Spleen (tissue), 11 donors: Measurements from ENCODE around the gene SFXN5. TPM values are rescaled to one million over a fixed set of nuclear protein-coding genes. Genes with fewer than 3 reads are reported as not detected.

Source experiments
- DNase-seq: peaks from one replicate; pipeline ENCODE4 v3.0.0-alpha.2; 2020
- H3K27ac ChIP-seq, 8 donors: fragments of 200-600 bp; sonication (generic) in 7 of 8; 1 replicate in 4 of 8; 2 replicates in 4 of 8; pipeline versions ENCODE4 v1.5.0 to v1.8.0; 2016 to 2021; ENCODE audit warnings: inconsistent platforms in 4 of 8, mild to moderate bottlenecking in 4 of 8, moderate library complexity in 1 of 8
- H3K27me3 ChIP-seq, 7 donors: fragments of 200-600 bp; sonication (generic) in 6 of 7; replicated peaks in 1 of 7; 1 replicate in 4 of 7; 2 replicates in 3 of 7; pipeline versions ENCODE4 v1.5.0 to v1.8.0; 2016 to 2021; ENCODE audit warnings: inconsistent platforms in 3 of 7, mild to moderate bottlenecking in 1 of 7
- H3K36me3 ChIP-seq, 6 donors: fragments of 200-600 bp; sonication (generic) in 5 of 6; 1 replicate in 4 of 6; 2 replicates in 2 of 6; pipeline versions ENCODE4 v1.5.0 to v1.8.0; 2016 to 2021; ENCODE audit warnings: inconsistent platforms in 2 of 6
- H3K4me1 ChIP-seq, 6 donors: fragments of 200-600 bp; sonication (generic) in 5 of 6; 1 replicate in 3 of 6; 2 replicates in 3 of 6; pipeline versions ENCODE4 v1.5.0 to v1.8.0; 2016 to 2021; ENCODE audit warnings: inconsistent platforms in 3 of 6
- H3K4me3 ChIP-seq, 8 donors: fragments of 200-600 bp; sonication (generic) in 7 of 8; 1 replicate in 4 of 8; 2 replicates in 4 of 8; pipeline versions ENCODE4 v1.5.0 to v1.8.0; 2016 to 2021; ENCODE audit warnings: inconsistent platforms in 4 of 8, mild to moderate bottlenecking in 4 of 8, moderate library complexity in 2 of 8
- H3K9me3 ChIP-seq, 8 donors: fragments of 200-600 bp; sonication (generic) in 7 of 8; 1 replicate in 4 of 8; 2 replicates in 4 of 8; pipeline versions ENCODE4 v1.5.0 to v1.8.0; 2016 to 2021; ENCODE audit warnings: inconsistent platforms in 4 of 8
- POLR2A ChIP-seq, 3 donors: fragments of 450-650 bp; IDR thresholded peaks; one replicate each; pipeline ENCODE4 v1.5.1; 2017; ENCODE audit warnings: antibody characterized with exemption in 3 of 3, mild to moderate bottlenecking in 1 of 3
- POLR2AphosphoS5 ChIP-seq, 3 donors: sonication (generic); formaldehyde crosslinking; IDR thresholded peaks; one replicate each; pipeline ENCODE4 v1.5.1; 2017; ENCODE audit warnings: antibody characterized with exemption in 3 of 3
- WGBS, 5 donors: extraction: QIAGEN DNeasy Blood & Tissue Kit in 3 of 5; methylation state at CpG; one replicate each; pipeline versions ENCODE4 v1.1.5 to v1.1.7; 2013 to 2018; 5-methylcytosine and 5-hydroxymethylcytosine counted together
- intact Hi-C: fragments of 100-400 bp; cut with DNase I; formaldehyde crosslinking; loops from one replicate; pipeline ENCODE4 v1.15.0; 2023; ENCODE audit warnings: low total_unique reads
- polyA plus RNA-seq, 3 donors: library from polyadenylated mRNA; stranded (reverse); fragments of 200-250 nt; gene quantifications; one replicate each; pipeline ENCODE4 v1.2.1, GENCODE V29; 2013
- total RNA-seq, 7 donors: library from RNA; depleted of rRNA in 3 of 7; stranded (reverse); fragments of >200 nt in 3 of 7; fragmentation: NEBNext Ultra II Directional in 4 of 7; extraction: Animal tissue kit (Norgen Biotek cat#: 25700) in 4 of 7; gene quantifications; one replicate each; pipeline versions ENCODE4 v1.1.0 to v1.2.1, GENCODE V29; 2016 to 2021
- TF ChIP-seq, protein P1 (sequence below), 11 experiments: fragments of 200-600 bp in 7 of 11; fragments of 450-650 bp in 4 of 11; sonication (generic) in 4 of 11; IDR thresholded peaks in 8 of 11; conservative IDR thresholded peaks in 3 of 11; 1 replicate in 7 of 11; 2 replicates in 4 of 11; pipeline versions ENCODE4 v1.4.0 to v1.8.0; 2016 to 2021; ENCODE audit warnings: antibody characterized with exemption in 11 of 11, inconsistent platforms in 4 of 11, mild to moderate bottlenecking in 1 of 11
- donor health status: healthy with polysubstance abuse.
- donor health status: DM: no; HTN: no; CAD: no; lungs with moderate emphysema.
- donor health status: DM: no; HTN: no; CAD: no.
- donor health status: Bipolar disorder and iron deficiency.
- donor health status: healthy.
- donor health status: DM: no; HTN: no; CAD: no.
- donor health status: DM: yes; HTN: yes; CAD: no.

Gene SFXN5
- total and polyA plus RNA-seq, 10 donors, result 2.6 to 41.4 (median 22.9) TPM

DNA sequence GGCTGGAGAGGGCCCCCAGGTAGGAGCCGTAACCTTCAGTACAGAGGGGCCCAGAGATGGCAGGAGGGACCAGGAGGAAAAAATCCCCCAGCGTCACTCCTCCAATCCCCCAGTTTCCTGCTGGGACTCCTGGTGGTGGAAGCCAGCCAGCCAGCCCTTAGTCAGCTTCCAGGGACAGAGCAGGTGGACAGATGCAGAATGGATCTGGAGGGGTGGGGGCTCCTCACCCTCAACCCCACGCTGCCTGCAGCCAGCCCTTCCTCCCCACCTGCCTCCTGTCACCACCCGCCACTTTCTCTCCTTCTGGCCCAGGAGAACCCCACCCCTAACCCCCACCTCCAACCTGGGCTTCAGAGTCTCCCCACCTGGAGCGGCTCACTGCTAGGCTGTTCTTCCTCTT, 133.1 kb downstream of the SFXN5 start:
- H3K27ac ChIP-seq, result no peak overlapping the region
- TF ChIP-seq POLR2AphosphoS5 (IDR thresholded peaks at IDR 0.05) (no peak), POLR2A (IDR thresholded peaks at IDR 0.05) (no peak)
- TF ChIP-seq, protein P1, sequence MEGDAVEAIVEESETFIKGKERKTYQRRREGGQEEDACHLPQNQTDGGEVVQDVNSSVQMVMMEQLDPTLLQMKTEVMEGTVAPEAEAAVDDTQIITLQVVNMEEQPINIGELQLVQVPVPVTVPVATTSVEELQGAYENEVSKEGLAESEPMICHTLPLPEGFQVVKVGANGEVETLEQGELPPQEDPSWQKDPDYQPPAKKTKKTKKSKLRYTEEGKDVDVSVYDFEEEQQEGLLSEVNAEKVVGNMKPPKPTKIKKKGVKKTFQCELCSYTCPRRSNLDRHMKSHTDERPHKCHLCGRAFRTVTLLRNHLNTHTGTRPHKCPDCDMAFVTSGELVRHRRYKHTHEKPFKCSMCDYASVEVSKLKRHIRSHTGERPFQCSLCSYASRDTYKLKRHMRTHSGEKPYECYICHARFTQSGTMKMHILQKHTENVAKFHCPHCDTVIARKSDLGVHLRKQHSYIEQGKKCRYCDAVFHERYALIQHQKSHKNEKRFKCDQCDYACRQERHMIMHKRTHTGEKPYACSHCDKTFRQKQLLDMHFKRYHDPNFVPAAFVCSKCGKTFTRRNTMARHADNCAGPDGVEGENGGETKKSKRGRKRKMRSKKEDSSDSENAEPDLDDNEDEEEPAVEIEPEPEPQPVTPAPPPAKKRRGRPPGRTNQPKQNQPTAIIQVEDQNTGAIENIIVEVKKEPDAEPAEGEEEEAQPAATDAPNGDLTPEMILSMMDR (IDR thresholded peaks at IDR 0.05 in 8 of 11, conservative IDR thresholded peaks at IDR 0.05 in 3 of 11), result no peak
- H3K4me1 ChIP-seq, result no peaks in the 10 kb centered on the region
- no peaks in the 10 kb centered on the region for H3K9me3 ChIP-seq
- no peak overlapping the region for H3K4me3 ChIP-seq
- no peak for DNase-seq
- 50 to 76% (median 67%) methylated on average over 3 to 5 of the region's 5 CpGs for WGBS, 5 donors
- intact Hi-C loops, result no loop called here
- peaks cover 0 to 8% (median 0%) of the 10 kb centered on the region in 7 donors for H3K27me3 ChIP-seq
- peaks cover 0 to 36% (median 0%) of the 10 kb centered on the region in 6 donors for H3K36me3 ChIP-seq

DNA sequence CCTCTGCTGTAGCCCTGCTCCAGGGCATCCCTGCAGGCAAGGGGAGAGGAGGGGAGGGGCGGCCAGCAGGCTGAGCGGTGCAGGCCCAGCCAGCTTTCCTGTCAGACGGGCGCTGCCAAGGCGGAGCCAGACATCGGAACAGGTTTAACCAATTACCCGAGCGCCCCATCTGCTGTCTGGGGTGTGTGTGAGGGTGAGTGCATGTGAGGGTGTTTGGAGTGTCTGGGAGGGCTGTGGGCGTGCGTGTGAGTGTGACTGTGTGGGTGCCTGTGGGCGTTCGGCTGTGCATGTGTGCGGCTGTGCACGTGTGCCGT, 134.2 kb downstream of the SFXN5 start:
- intact Hi-C loops, result no loop called here
- WGBS, 5 donors, result 66 to 91% (median 80%) methylated on average over 12 to 15 of the region's 15 CpGs
- H3K27me3 ChIP-seq, result peaks cover 0 to 15% (median 0%) of the 10 kb centered on the region in 7 donors
- no peak for TF ChIP-seq POLR2A (IDR thresholded peaks at IDR 0.05)
- TF ChIP-seq, protein P1 (IDR thresholded peaks at IDR 0.05 in 8 of 11, conservative IDR thresholded peaks at IDR 0.05 in 3 of 11), result no peak
- TF ChIP-seq POLR2AphosphoS5 (IDR thresholded peaks at IDR 0.05), result no peak
- no peaks in the 10 kb centered on the region for H3K4me1 ChIP-seq
- no peak overlapping the region for H3K27ac ChIP-seq
- DNase-seq, result no peak
- no peak overlapping the region for H3K4me3 ChIP-seq
- no peaks in the 10 kb centered on the region for H3K9me3 ChIP-seq
- peaks cover 0 to 24% (median 0%) of the 10 kb centered on the region in 6 donors for H3K36me3 ChIP-seq

DNA sequence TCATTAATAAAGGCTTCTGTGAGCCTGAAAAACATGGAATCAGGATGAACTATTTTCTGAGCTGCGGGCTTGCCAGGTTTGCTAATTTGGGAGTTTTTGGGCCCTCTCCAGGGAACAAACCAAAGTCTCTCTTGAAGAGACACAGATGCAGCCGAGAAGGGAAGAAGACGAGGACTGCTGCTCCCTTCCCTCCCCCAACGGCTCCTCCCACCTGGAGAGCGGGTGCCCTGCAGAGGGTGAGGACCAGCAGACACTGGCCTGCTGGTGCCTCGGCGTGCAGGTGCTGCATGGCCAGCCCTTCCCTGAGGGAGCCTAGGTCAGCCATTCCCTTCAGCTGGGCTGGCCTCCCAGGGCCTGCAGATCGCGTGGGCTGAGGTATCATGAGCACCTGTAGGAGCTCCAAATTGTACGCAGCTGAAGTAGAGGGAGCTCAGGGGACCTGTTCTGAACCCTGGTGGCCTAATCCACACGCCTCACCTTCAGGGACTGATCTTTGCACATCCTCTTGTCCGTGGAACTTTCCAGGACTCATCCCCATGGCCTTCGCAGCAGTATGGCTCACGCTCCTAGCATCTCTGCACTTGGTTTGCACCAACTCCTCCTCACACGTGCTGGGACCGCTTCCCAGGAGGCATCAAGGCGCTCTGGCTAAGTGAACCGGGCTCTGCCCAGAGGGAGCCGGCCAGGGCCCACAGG, 134.7 kb downstream of the SFXN5 start:
- Histone ChIP-seq H3K4me3 (no peak overlapping the region), H3K27ac (no peak overlapping the region), H3K36me3 (peaks cover 0 to 19% (median 0%) of the 10 kb centered on the region in 6 donors), H3K27me3 (peaks cover 0 to 20% (median 0%) of the 10 kb centered on the region in 7 donors), H3K4me1 (no peaks in the 10 kb centered on the region), H3K9me3 (no peaks in the 10 kb centered on the region)
- no peak for TF ChIP-seq POLR2AphosphoS5 (IDR thresholded peaks at IDR 0.05)
- TF ChIP-seq, protein P1 (IDR thresholded peaks at IDR 0.05 in 8 of 11, conservative IDR thresholded peaks at IDR 0.05 in 3 of 11), result no peak
- 74 to 82% (median 79%) methylated on average over 13 to 19 of the region's 19 CpGs for WGBS, 5 donors
- no peak for DNase-seq
- intact Hi-C loops, result no loop called here

DNA sequence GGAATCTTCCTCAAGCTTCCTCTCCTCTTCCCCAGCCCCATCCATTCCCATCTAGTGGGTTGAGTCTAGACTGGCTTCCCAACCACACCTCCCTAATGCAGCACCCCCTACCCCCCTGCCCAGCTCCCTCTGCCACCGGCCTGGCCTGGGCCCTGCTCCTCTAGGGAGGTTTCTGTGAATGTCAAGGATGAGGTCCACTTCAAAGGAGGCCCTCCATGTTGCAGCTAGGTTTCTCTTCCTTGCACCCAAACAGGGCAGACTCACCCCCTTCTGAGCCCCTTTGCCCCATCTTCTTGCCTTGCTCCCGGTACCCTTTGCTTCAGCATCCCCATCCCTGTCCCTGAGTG, 135.9 kb downstream of the SFXN5 start:
- no peak for TF ChIP-seq POLR2AphosphoS5 (IDR thresholded peaks at IDR 0.05)
- no peak for TF ChIP-seq POLR2A (IDR thresholded peaks at IDR 0.05)
- TF ChIP-seq, protein P1 (IDR thresholded peaks at IDR 0.05 in 8 of 11, conservative IDR thresholded peaks at IDR 0.05 in 3 of 11), result no peak
- intact Hi-C loops, result no loop called here
- DNase-seq, result peak; percentile 57

More for the DNA sequence above, 135.9 kb downstream of the SFXN5 start:
- peaks cover 0 to 9% (median 0%) of the 10 kb centered on the region in 6 donors for H3K36me3 ChIP-seq
- no peaks in the 10 kb centered on the region for H3K4me1 ChIP-seq
- 81 to 100% (median 84%) methylated on average over 2 of the region's 2 CpGs for WGBS, 5 donors
- H3K27ac ChIP-seq, result no peak overlapping the region
- H3K9me3 ChIP-seq, result no peaks in the 10 kb centered on the region
- H3K27me3 ChIP-seq, result peaks cover 0 to 32% (median 0%) of the 10 kb centered on the region in 7 donors
- no peak overlapping the region for H3K4me3 ChIP-seq
